ENCODE data around the gene HMCN1. TPM values are rescaled to one million over a fixed set of nuclear protein-coding genes. Genes with fewer than 3 reads are reported as not detected.

HMCN1 gene
- total and polyA plus RNA-seq, 2 experiments from 2014 or later: 1.6 to 8.7 TPM

- TF ChIP-seq REST (IDR thresholded peaks at IDR 0.05; ENCODE audit: unreplicated experiment): no peak
- no peak for TF ChIP-seq ETS1 (IDR thresholded peaks at IDR 0.05)
- no peak for TF ChIP-seq CTCF (conservative IDR thresholded peaks at IDR 0.05; ENCODE audit: low read depth in 2 of 2)
- no peak for TF ChIP-seq EZH2 (IDR thresholded peaks at IDR 0.05; ENCODE audit: low read depth, unreplicated experiment)
- TF ChIP-seq NANOG (IDR thresholded peaks at IDR 0.05; ENCODE audit: borderline replicate concordance): no peak
- no peak for TF ChIP-seq EZH2phosphoT487 (IDR thresholded peaks at IDR 0.05; ENCODE audit: unreplicated experiment)
- no peak for TF ChIP-seq ZNF114 (CRISPR knock-in tag; IDR thresholded peaks at IDR 0.05)
These were observed 433.0 kb downstream of the HMCN1 start (continued) for GRCh38 chr1:186167096-186167668.

- H3F3A ChIP-seq (replicated peaks; ENCODE audit: low read depth): no peaks in the 10 kb centered on the region
- TF ChIP-seq STAT1 (IDR thresholded peaks at IDR 0.05; ENCODE audit: unreplicated experiment) (no peak), ZNF114 (CRISPR knock-in tag; IDR thresholded peaks at IDR 0.05) (no peak), EZH2phosphoT487 (IDR thresholded peaks at IDR 0.05; ENCODE audit: unreplicated experiment) (no peak), ZNF331 (CRISPR knock-in tag; IDR thresholded peaks at IDR 0.05; ENCODE audit: low read depth) (no peak), ETS1 (IDR thresholded peaks at IDR 0.05) (no peak), ZNF462 (CRISPR knock-in tag; IDR thresholded peaks at IDR 0.05) (no peak), EZH2 (IDR thresholded peaks at IDR 0.05; ENCODE audit: low read depth, unreplicated experiment) (no peak), NANOG (IDR thresholded peaks at IDR 0.05; ENCODE audit: borderline replicate concordance) (no peak)
These were observed 441.4 kb downstream of the HMCN1 start for GRCh38 chr1:186175588-186175987.

More at GRCh38 chr1:186175588-186175987, 441.4 kb downstream of the HMCN1 start:
- Histone ChIP-seq H3K4me3 (no peak overlapping the region), H3K27me3 (ENCODE audit: insufficient read depth) (no peaks in the 10 kb centered on the region), H3K4me2 (no peak overlapping the region), H3K79me2 (replicated peaks; ENCODE audit: insufficient read depth) (no peaks in the 10 kb centered on the region), H3K4me1 (ENCODE audit: insufficient read depth) (no peaks in the 10 kb centered on the region), H4K20me1 (replicated peaks; ENCODE audit: insufficient read depth) (no peaks in the 10 kb centered on the region), H3K36me3 (ENCODE audit: insufficient read depth) (no peaks in the 10 kb centered on the region), H2AFZ (no peak overlapping the region), H3K27ac (ENCODE audit: low read depth) (no peak overlapping the region), H3K9me2 (ENCODE audit: insufficient read depth) (0 out of 2 replicates have a peak, but pooled peaks cover 2% of the 10 kb centered on the region)
- Mint-ChIP-seq H3K27ac (peak overlapping the region; percentile 79), H3K9me3 (no peaks in the 10 kb centered on the region), H3K4me3 (no peak overlapping the region), H3K4me1 (no peaks in the 10 kb centered on the region), H3K27me3 (ENCODE audit: insufficient read depth, low read depth, poor library complexity) (no peaks in the 10 kb centered on the region), H3K36me3 (ENCODE audit: low read depth) (no peaks in the 10 kb centered on the region)
- ATAC-seq (no peak), DNase-seq (ENCODE audit: low spot score) (no peak)
